ENCODE results near the gene THRB. TPM values are rescaled to one million over a fixed set of nuclear protein-coding genes. Genes with fewer than 3 reads are reported as not detected.

Gene THRB
- total RNA-seq, 4 donors from 2014 or later: 9.8 to 52.4 (median 31.3) TPM

- DNase-seq: no peak
- no peaks in the 10 kb centered on the region for H3K9me3 ChIP-seq
- 63 to 79% methylated on average over 3 of the region's 3 CpGs for WGBS, 2 donors (ENCODE audit: low coverage in 1 of 2)
- peaks cover 0 to 39% (median 10%) of the 10 kb centered on the region in 4 donors for H3K4me1 ChIP-seq
- no peaks in the 10 kb centered on the region for H3K27me3 ChIP-seq
- intact Hi-C loops (cut with DNase I; ENCODE audit: low total_unique reads): no loop called here
- H3K27ac ChIP-seq: no peak overlapping the region
- in situ Hi-C loops (cut with MboI; ENCODE audit: low pct_ligation_motif_present in 1 of 4, low pct_unique_long_range_greater_than_20kb in 1 of 4, low sequenced_read_pairs in 3 of 4): loop anchor here in 1 of 4 donors (5.0 kb wide), 1 partner anchor 251 kb away; no protein-coding TSS in a partner anchor
- H3K4me3 ChIP-seq: no peak overlapping the region
- H3K36me3 ChIP-seq: no peaks in the 10 kb centered on the region
- TF ChIP-seq EP300 (IDR thresholded peaks at IDR 0.05; ENCODE audit: low read depth) (no peak), POLR2AphosphoS5 (IDR thresholded peaks at IDR 0.05) (no peak), CTCF (IDR thresholded peaks at IDR 0.05) (no peak), POLR2A (IDR thresholded peaks at IDR 0.05) (no peak)
Measured at GRCh38 chr3:24503616-24504113, 9.0 kb upstream of the THRB start.

- TF ChIP-seq POLR2A (IDR thresholded peaks at IDR 0.05) (no peak), EP300 (IDR thresholded peaks at IDR 0.05; ENCODE audit: low read depth) (no peak), POLR2AphosphoS5 (IDR thresholded peaks at IDR 0.05) (no peak), CTCF (IDR thresholded peaks at IDR 0.05) (no peak)
- Histone ChIP-seq H3K9me3 (no peaks in the 10 kb centered on the region), H3K27me3 (no peaks in the 10 kb centered on the region), H3K27ac (peak overlapping the region in 1 of 4 donors; percentile 26), H3K36me3 (no peaks in the 10 kb centered on the region), H3K4me1 (peaks cover 0 to 32% (median 7%) of the 10 kb centered on the region in 4 donors), H3K4me3 (no peak overlapping the region)
- intact Hi-C loops (cut with DNase I; ENCODE audit: low total_unique reads): no loop called here
- no peak for DNase-seq
- WGBS, 2 donors (ENCODE audit: low coverage in 1 of 2): 31 to 38% methylated on average over 1 of the region's 1 CpG
- in situ Hi-C loops (cut with MboI; ENCODE audit: low pct_ligation_motif_present in 1 of 4, low pct_unique_long_range_greater_than_20kb in 1 of 4, low sequenced_read_pairs in 3 of 4): loop anchor here in 1 of 4 donors (5.0 kb wide), 1 partner anchor 250 kb away; no protein-coding TSS in a partner anchor
Measured at GRCh38 chr3:24502690-24503089, 8.0 kb upstream of the THRB start.

- H3K4me1 ChIP-seq: peaks cover 6 to 27% (median 7%) of the 10 kb centered on the region in 4 donors
- no peak overlapping the region for H3K4me3 ChIP-seq
- H3K27ac ChIP-seq: no peak overlapping the region
- no peak for DNase-seq
- 50 to 76% methylated on average over 1 of the region's 1 CpG for WGBS, 2 donors (ENCODE audit: low coverage in 1 of 2)
- H3K36me3 ChIP-seq: no peaks in the 10 kb centered on the region
- in situ Hi-C loops (cut with MboI; ENCODE audit: low pct_ligation_motif_present in 1 of 4, low pct_unique_long_range_greater_than_20kb in 1 of 4, low sequenced_read_pairs in 3 of 4): loop anchor here in 1 of 4 donors (5.0 kb wide), 1 partner anchor 249 kb away; no protein-coding TSS in a partner anchor
- no peak for TF ChIP-seq EP300 (IDR thresholded peaks at IDR 0.05; ENCODE audit: low read depth)
- no peak for TF ChIP-seq POLR2A (IDR thresholded peaks at IDR 0.05)
- no peak for TF ChIP-seq POLR2AphosphoS5 (IDR thresholded peaks at IDR 0.05)
- no peak for TF ChIP-seq CTCF (IDR thresholded peaks at IDR 0.05)
- H3K27me3 ChIP-seq: no peaks in the 10 kb centered on the region
- intact Hi-C loops (cut with DNase I; ENCODE audit: low total_unique reads): no loop called here
- H3K9me3 ChIP-seq: no peaks in the 10 kb centered on the region
Measured at GRCh38 chr3:24500806-24501205, 6.2 kb upstream of the THRB start.

- no peaks in the 10 kb centered on the region for H3K27me3 ChIP-seq
- H3K36me3 ChIP-seq: no peaks in the 10 kb centered on the region
- intact Hi-C loops (cut with DNase I; ENCODE audit: low total_unique reads) (loop anchor here (10.0 kb wide), 2 partner anchors 235 to 505 kb away; no protein-coding TSS in a partner anchor), in situ Hi-C loops (cut with MboI; ENCODE audit: low pct_ligation_motif_present in 1 of 4, low pct_unique_long_range_greater_than_20kb in 1 of 4, low sequenced_read_pairs in 3 of 4) (loop anchor here in 2 of 4 donors (5.0 to 25.0 kb wide), 2 partner anchors 238 to 248 kb away; no protein-coding TSS in a partner anchor)
- peaks cover 0 to 21% (median 9%) of the 10 kb centered on the region in 4 donors for H3K4me1 ChIP-seq
- H3K9me3 ChIP-seq: no peaks in the 10 kb centered on the region
- no peak for DNase-seq
- H3K27ac ChIP-seq: no peak overlapping the region
- no peak overlapping the region for H3K4me3 ChIP-seq
- no peak for TF ChIP-seq POLR2A (IDR thresholded peaks at IDR 0.05)
- no peak for TF ChIP-seq CTCF (IDR thresholded peaks at IDR 0.05)
- no peak for TF ChIP-seq EP300 (IDR thresholded peaks at IDR 0.05; ENCODE audit: low read depth)
- no peak for TF ChIP-seq POLR2AphosphoS5 (IDR thresholded peaks at IDR 0.05)
- WGBS, 2 donors (ENCODE audit: low coverage in 1 of 2): 80 to 86% methylated on average over 1 to 3 of the region's 3 CpGs
Measured at GRCh38 chr3:24499991-24500390, 5.3 kb upstream of the THRB start.
